ENCODE data around the gene C16orf95.

GRCh38 chr16:87343753-87344050, 26.5 kb upstream of the C16orf95 start:
- TF ChIP-seq EGR1 (IDR thresholded peaks at IDR 0.05) (no peak), EP300 (IDR thresholded peaks at IDR 0.05; ENCODE audit: borderline replicate concordance) (no peak), REST (IDR thresholded peaks at IDR 0.05; ENCODE audit: low read depth) (no peak), TAF1 (IDR thresholded peaks at IDR 0.05; ENCODE audit: low read depth) (no peak), YY1 (IDR thresholded peaks at IDR 0.05; ENCODE audit: low read depth) (no peak), RAD21 (IDR thresholded peaks at IDR 0.05; ENCODE audit: low read depth) (no peak), TCF12 (IDR thresholded peaks at IDR 0.05; ENCODE audit: low read depth) (no peak), CEBPB (IDR thresholded peaks at IDR 0.05) (no peak)
- TF ChIP-seq, protein P1, sequence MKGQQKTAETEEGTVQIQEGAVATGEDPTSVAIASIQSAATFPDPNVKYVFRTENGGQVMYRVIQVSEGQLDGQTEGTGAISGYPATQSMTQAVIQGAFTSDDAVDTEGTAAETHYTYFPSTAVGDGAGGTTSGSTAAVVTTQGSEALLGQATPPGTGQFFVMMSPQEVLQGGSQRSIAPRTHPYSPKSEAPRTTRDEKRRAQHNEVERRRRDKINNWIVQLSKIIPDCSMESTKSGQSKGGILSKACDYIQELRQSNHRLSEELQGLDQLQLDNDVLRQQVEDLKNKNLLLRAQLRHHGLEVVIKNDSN (IDR thresholded peaks at IDR 0.05) = no peak
- TF ChIP-seq, protein P2, sequence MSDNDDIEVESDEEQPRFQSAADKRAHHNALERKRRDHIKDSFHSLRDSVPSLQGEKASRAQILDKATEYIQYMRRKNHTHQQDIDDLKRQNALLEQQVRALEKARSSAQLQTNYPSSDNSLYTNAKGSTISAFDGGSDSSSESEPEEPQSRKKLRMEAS (IDR thresholded peaks at IDR 0.05) = no peak

All from Ishikawa (cell line).